ENCODE results near the gene TCF4.

Gene TCF4

GRCh38 chr18:55404832-55405465 is 183.0 kb downstream of the TCF4 start:
- no peak for DNase-seq

- DNase-seq: no peak
Measured at GRCh38 chr18:55404136-55404830, 183.7 kb downstream of the TCF4 start.

GRCh38 chr18:55403421-55403949 is 184.5 kb downstream of the TCF4 start:
- no peak for DNase-seq

- DNase-seq: peak; percentile 20 to 74
Measured at GRCh38 chr18:55402731-55403405, 185.1 kb downstream of the TCF4 start.

GRCh38 chr18:55401638-55402191 is 186.3 kb downstream of the TCF4 start:
- DNase-seq: no peak

GRCh38 chr18:55400590-55401541 is 187.1 kb downstream of the TCF4 start:
- DNase-seq: no peak

- DNase-seq: no peak
Measured at GRCh38 chr18:55400081-55400480, 187.9 kb downstream of the TCF4 start.

GRCh38 chr18:55398858-55399257 is 189.1 kb downstream of the TCF4 start:
- no peak for DNase-seq

- DNase-seq: no peak
Measured at GRCh38 chr18:55396979-55397378, 191.0 kb downstream of the TCF4 start.

GRCh38 chr18:55396267-55396905 is 191.6 kb downstream of the TCF4 start:
- DNase-seq: no peak

- DNase-seq: no peak
Measured at GRCh38 chr18:55395799-55396198, 192.2 kb downstream of the TCF4 start.

- no peak for DNase-seq
Measured at GRCh38 chr18:55390898-55391297, 197.1 kb downstream of the TCF4 start.

- no peak for DNase-seq
Measured at GRCh38 chr18:55387139-55387984, 200.6 kb downstream of the TCF4 start.

- DNase-seq: no peak
Measured at GRCh38 chr18:55386545-55386944, 201.4 kb downstream of the TCF4 start.

- DNase-seq: no peak
Measured at GRCh38 chr18:55385770-55386169, 202.2 kb downstream of the TCF4 start.

- peak in 1 of 2 experiments; percentile 35 for DNase-seq
Measured at GRCh38 chr18:55384551-55385275, 203.3 kb downstream of the TCF4 start.

GRCh38 chr18:55384115-55384514 is 203.9 kb downstream of the TCF4 start:
- DNase-seq: no peak

- no peak for DNase-seq
Measured at GRCh38 chr18:55382277-55382805, 205.7 kb downstream of the TCF4 start.

- no peak for DNase-seq
Measured at GRCh38 chr18:55381277-55381676, 206.7 kb downstream of the TCF4 start.

- DNase-seq: no peak
Measured at GRCh38 chr18:55380589-55380988, 207.4 kb downstream of the TCF4 start.

Measured in NCI-H2081 (cell line).